B cell (primary cell): ENCODE data around the gene NCSTN.

Experiments used
- CTCF ChIP-seq: fragments of 200-600 bp; IDR thresholded peaks from one replicate; pipeline ENCODE4 v1.8.0; 2022; ENCODE audit warnings: antibody characterized with exemption, mild to moderate bottlenecking
- EZH2 ChIP-seq: IDR thresholded peaks from 2 replicates; pipeline ENCODE4 v1.6.1; 2012; ENCODE audit warnings: borderline replicate concordance, low read depth, mild to moderate bottlenecking, moderate library complexity, low read length; ENCODE audit not compliant: insufficient read depth, poor library complexity, severe bottlenecking

DNA sequence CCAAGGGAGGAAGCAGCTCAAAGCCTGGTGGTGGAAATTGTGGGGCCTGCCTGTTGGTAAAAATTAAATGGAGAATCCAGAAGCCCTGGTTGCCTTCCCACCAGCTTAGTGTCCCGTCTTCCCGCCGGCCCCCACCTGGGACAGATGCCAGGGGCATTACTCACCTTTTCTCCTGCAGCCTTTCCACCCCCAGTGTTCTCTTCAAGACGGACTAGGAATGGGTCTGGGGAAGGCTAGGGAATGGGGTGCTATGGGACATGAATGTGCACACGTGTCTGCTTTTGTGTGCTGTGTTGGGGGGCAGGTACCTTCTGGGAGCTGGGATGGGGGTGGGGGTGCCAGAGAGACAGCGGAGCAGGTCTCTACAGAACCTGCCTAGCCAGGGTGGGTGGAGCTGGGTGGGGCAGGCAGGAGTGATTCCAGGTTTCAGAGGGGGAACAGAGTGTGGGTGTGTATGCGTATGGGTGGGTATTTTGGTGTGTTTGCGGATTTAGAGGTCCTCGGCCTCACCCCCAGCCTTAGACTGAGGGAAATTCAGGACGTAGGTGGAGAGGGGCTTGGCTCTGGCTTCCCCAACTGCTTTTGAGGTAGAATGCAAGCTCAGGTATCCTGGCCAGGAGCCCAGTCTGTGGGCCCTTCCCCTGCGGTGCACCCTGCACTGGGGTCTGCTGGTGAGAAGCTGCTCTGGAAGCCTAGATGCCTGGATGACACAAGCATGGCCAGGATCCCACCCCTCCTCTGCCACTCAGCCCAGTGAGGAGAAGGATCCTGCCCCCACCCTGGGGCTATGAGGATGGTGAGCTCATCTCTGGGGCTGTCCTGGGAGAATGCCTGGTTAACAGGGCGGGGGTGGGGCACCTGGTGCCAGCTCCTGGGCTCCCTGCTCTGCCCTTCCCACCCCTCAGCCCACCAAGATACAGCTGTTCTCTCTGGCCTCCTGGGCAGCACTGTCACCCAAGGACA is 64.9 kb downstream of the NCSTN start:
- no peak for TF ChIP-seq CTCF
- TF ChIP-seq EZH2: no peak
